HEK293 (cell line): ENCODE results near the gene CENPX.

ENCODE experiments used
- CTCF ChIA-PET: fragments of 350-600 bp; formaldehyde crosslinking; extraction: SDS; loops from one replicate; lab custom pipeline; 2021; ENCODE audit warnings: antibody characterized with exemption; lab: Yijun Ruan, JAX
- POLR2A ChIA-PET: fragments of 300-600 bp; formaldehyde crosslinking; extraction: SDS; loops from one replicate; lab custom pipeline; 2020; ENCODE audit warnings: antibody characterized with exemption, inconsistent platforms; lab: Yijun Ruan, JAX
- H3K27ac ChIP-seq: fragments of 200-500 bp; sonication (Bioruptor generic); 2 replicates; pipeline ENCODE4 v1.5.1; 2014; ENCODE audit warnings: low read depth, low read length, control low read depth, inconsistent platforms; ENCODE audit errors: extremely low read depth
- H3K36me3 ChIP-seq, 2 experiments: fragments of 200-500 bp in 1 of 2; sonication (Bioruptor generic) in 1 of 2; 1 replicate in 1 of 2; 2 replicates in 1 of 2; pipeline ENCODE4 v1.5.1; 2014 to 2017; ENCODE audit warnings: inconsistent platforms in 2 of 2, low read length in 2 of 2; ENCODE audit not compliant: control insufficient read depth in 2 of 2, insufficient read depth in 1 of 2
- H3K4me1 ChIP-seq: fragments of 200-500 bp; sonication (Bioruptor generic); 2 replicates; pipeline ENCODE4 v1.5.1; 2014; ENCODE audit warnings: mild to moderate bottlenecking, low read length, inconsistent platforms; ENCODE audit not compliant: control insufficient read depth, insufficient read depth
- H3K4me3 ChIP-seq: 2 replicates; pipeline ENCODE4 v1.5.1; 2011; ENCODE audit warnings: low read depth, mild to moderate bottlenecking, control low read depth, low read length, moderate library complexity
- H3K9me3 ChIP-seq: fragments of 200-500 bp; sonication (Bioruptor generic); 2 replicates; pipeline ENCODE4 v1.5.1; 2014; ENCODE audit warnings: low read depth, low read length, inconsistent platforms; ENCODE audit not compliant: control insufficient read depth, insufficient read depth
- GLIS1 ChIP-seq: fragments of 450-650 bp; formaldehyde crosslinking; IDR thresholded peaks from 2 replicates; pipeline ENCODE4 v1.5.1; 2016; ENCODE audit warnings: missing biosample characterization, missing genetic modification characterization
- GLIS2 ChIP-seq: fragments of 450-650 bp; formaldehyde crosslinking; IDR thresholded peaks from 2 replicates; pipeline ENCODE4 v1.5.1; 2016; ENCODE audit warnings: missing biosample characterization, missing genetic modification characterization
- HOXC10 ChIP-seq: sonication (generic); formaldehyde crosslinking; IDR thresholded peaks from 2 replicates; pipeline ENCODE4 v1.8.1; 2023; ENCODE audit warnings: mild to moderate bottlenecking, missing genetic modification reagents
- SP2 ChIP-seq: fragments of 450-650 bp; formaldehyde crosslinking; IDR thresholded peaks from 2 replicates; pipeline ENCODE4 v1.5.1; 2016; ENCODE audit warnings: missing biosample characterization, missing genetic modification characterization
- SP3 ChIP-seq: fragments of 450-650 bp; formaldehyde crosslinking; IDR thresholded peaks from 2 replicates; pipeline ENCODE4 v1.5.1; 2016; ENCODE audit warnings: missing biosample characterization, missing genetic modification characterization
- ZNF394 ChIP-seq: fragments of 450-650 bp; formaldehyde crosslinking; IDR thresholded peaks from 2 replicates; pipeline ENCODE4 v1.5.1; 2016; ENCODE audit warnings: missing biosample characterization, missing genetic modification characterization, mild to moderate bottlenecking, moderate library complexity, borderline replicate concordance
- ZNF600 ChIP-seq: fragments of 450-650 bp; formaldehyde crosslinking; IDR thresholded peaks from 2 replicates; pipeline ENCODE4 v1.5.1; 2016; ENCODE audit warnings: missing biosample characterization, missing genetic modification characterization
- ZNF76 ChIP-seq: fragments of 450-650 bp; formaldehyde crosslinking; IDR thresholded peaks from 2 replicates; pipeline ENCODE4; 2016; ENCODE audit warnings: low read depth, missing biosample characterization, missing genetic modification characterization, borderline replicate concordance
- TF ChIP-seq, protein P1 (sequence below): fragments of 450-650 bp; formaldehyde crosslinking; IDR thresholded peaks from 2 replicates; pipeline ENCODE4 v1.5.1; 2017; ENCODE audit warnings: missing biosample characterization, missing genetic modification characterization
- TF ChIP-seq, protein P2 (sequence below): fragments of 450-650 bp; formaldehyde crosslinking; IDR thresholded peaks from 2 replicates; pipeline ENCODE4 v1.5.1; 2016; ENCODE audit warnings: missing biosample characterization, missing genetic modification characterization
- TF ChIP-seq, protein P3 (sequence below): fragments of 450-650 bp; formaldehyde crosslinking; IDR thresholded peaks from 2 replicates; pipeline ENCODE4 v1.5.1; 2016; ENCODE audit warnings: missing biosample characterization, missing genetic modification characterization
- TF ChIP-seq, protein P4 (sequence below): sonication (generic); formaldehyde crosslinking; IDR thresholded peaks from 2 replicates; pipeline ENCODE4 v1.8.1; 2022; ENCODE audit warnings: mild to moderate bottlenecking, moderate library complexity, missing genetic modification reagents
- TF ChIP-seq, protein P5 (sequence below): fragments of 450-650 bp; formaldehyde crosslinking; IDR thresholded peaks from 2 replicates; pipeline ENCODE4 v1.5.1; 2016; ENCODE audit warnings: missing biosample characterization, missing genetic modification characterization, low read depth
- TF ChIP-seq, protein P6 (sequence below): fragments of 450-650 bp; formaldehyde crosslinking; IDR thresholded peaks from 2 replicates; pipeline ENCODE4 v1.5.1; 2016; ENCODE audit warnings: missing biosample characterization, missing genetic modification characterization

CENPX gene

DNA sequence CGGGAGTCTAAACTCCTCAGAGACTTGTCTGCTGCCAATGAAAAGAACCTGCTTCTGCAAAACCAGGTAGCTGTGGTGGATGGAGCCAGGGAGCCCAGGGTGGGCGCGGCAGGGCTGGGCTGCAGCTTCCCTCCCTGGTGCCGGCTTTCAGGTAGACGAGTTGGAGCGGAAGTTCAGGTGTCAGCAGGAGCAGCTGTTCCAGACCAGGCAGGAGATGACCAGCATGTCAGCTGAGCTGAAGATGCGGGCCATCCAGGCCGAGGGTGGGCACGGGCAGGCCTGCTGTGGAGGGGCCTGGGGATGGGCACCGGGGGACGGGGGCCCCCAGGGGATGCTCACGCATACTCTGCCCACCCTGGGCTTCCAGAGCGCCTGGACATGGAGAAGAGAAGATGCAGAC is 5.6 kb upstream of the CENPX start (continued):
- TF ChIP-seq, protein P1, sequence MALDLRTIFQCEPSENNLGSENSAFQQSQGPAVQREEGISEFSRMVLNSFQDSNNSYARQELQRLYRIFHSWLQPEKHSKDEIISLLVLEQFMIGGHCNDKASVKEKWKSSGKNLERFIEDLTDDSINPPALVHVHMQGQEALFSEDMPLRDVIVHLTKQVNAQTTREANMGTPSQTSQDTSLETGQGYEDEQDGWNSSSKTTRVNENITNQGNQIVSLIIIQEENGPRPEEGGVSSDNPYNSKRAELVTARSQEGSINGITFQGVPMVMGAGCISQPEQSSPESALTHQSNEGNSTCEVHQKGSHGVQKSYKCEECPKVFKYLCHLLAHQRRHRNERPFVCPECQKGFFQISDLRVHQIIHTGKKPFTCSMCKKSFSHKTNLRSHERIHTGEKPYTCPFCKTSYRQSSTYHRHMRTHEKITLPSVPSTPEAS (tag by site-specific recombination): no peak
- TF ChIP-seq, protein P2, sequence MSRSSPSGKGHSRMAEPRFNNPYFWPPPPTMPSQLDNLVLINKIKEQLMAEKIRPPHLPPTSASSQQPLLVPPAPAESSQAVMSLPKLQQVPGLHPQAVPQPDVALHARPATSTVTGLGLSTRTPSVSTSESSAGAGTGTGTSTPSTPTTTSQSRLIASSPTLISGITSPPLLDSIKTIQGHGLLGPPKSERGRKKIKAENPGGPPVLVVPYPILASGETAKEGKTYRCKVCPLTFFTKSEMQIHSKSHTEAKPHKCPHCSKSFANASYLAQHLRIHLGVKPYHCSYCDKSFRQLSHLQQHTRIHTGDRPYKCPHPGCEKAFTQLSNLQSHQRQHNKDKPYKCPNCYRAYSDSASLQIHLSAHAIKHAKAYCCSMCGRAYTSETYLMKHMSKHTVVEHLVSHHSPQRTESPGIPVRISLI (tag by site-specific recombination): no peak

DNA sequence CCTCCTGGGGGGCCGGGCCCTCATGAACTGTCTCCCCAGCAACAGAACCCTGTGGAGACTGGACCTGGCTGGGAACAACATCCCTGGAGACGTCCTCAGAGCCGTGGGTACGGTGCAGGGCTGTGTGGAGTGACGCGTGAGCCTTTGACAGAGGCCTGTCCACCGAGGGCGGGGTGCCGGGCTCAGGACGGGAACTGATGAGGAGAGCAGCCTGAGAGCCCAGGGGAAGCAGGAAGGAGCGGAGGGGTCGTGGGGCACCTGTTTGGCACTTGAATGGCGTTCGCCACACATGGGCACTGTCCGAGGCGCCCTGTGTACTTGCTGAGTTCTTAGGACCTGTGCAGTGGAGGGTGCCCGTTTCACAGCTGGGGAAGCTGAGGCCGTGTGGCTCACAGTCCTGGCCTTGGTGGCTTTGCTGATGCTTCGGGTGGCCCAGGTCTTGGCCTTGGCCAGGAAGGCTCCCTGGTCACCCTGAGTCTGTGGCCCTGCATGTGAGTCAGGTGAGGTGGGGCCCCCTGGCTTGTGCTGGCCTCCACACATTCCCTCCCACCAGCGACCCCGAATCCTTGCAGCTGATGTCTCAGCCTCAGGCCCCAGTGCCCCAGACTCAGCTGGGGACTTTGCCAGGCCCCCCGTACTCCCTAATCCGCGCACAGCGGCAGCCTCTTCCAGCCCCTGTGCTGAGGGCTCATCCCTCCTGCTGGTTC is 2.9 kb upstream of the CENPX start:
- Histone ChIP-seq H3K4me3 (no peak overlapping the region), H3K36me3 (peaks cover 0 to 54% of the 10 kb centered on the region in 2 experiments; a peak in 2 of 3 replicates), H3K4me1 (peaks cover 11% of the 10 kb centered on the region), H3K9me3 (no peaks in the 10 kb centered on the region), H3K27ac (no peak overlapping the region)
- ChIA-PET CTCF (interaction anchor here (0.6 to 2.5 kb wide), 7 partner anchors 16 to 163 kb away, joined by 3 to 10 read pairs (median 4); no protein-coding TSS in a partner anchor), POLR2A (interaction anchor here (0.6 to 2.0 kb wide), 3 partner anchors 12 to 425 kb away, joined by 3 to 8 read pairs (median 3); partner anchors contain the start of genes CYBC1 and DCXR)
- TF ChIP-seq ZNF394 (tag by site-specific recombination) (no peak), GLIS2 (tag by site-specific recombination) (0 out of 2 replicates have a peak, but pooled peaks have one; percentile 34), GLIS1 (tag by site-specific recombination) (peak; percentile 61; the same call in 1 of the 2 replicates)

DNA sequence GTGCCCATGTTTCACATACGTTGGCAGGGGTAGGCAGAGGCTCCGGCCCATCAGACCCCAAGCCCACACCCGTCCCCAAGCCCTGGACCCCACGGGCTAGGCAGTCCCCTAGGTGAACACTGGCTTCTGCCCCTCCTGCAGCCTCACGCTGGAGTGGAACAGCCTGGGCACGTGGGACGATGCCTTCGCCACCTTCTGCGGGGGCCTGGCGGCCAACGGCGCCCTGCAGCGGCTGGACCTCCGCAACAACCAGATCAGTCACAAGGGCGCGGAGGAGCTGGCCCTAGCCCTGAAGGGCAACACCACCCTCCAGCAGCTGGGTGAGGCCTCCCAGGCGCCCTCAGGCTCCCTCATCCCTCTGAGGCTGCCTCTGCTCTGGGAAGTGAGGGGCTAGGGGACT is 2.2 kb upstream of the CENPX start:
- CTCF ChIA-PET: interaction anchor here (0.6 to 1.2 kb wide), 3 partner anchors 65 to 129 kb away, joined by 3 to 6 read pairs (median 4); no protein-coding TSS in a partner anchor
- Histone ChIP-seq H3K27ac (no peak overlapping the region), H3K36me3 (peaks cover 0 to 57% of the 10 kb centered on the region in 2 experiments; a peak in 2 of 3 replicates), H3K4me3 (no peak overlapping the region), H3K4me1 (peaks cover 11% of the 10 kb centered on the region), H3K9me3 (no peaks in the 10 kb centered on the region)
- TF ChIP-seq GLIS2 (tag by site-specific recombination): 0 out of 2 replicates have a peak, but pooled peaks have one; percentile 8
- TF ChIP-seq, protein P3, sequence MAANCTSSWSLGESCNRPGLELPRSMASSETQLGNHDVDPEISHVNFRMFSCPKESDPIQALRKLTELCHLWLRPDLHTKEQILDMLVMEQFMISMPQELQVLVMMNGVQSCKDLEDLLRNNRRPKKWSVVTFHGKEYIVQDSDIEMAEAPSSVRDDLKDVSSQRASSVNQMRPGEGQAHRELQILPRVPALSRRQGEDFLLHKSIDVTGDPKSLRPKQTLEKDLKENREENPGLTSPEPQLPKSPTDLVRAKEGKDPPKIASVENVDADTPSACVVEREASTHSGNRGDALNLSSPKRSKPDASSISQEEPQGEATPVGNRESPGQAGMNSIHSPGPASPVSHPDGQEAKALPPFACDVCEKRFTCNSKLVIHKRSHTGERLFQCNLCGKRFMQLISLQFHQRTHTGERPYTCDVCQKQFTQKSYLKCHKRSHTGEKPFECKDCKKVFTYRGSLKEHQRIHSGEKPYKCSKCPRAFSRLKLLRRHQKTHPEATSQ (tag by site-specific recombination): no peak
- TF ChIP-seq, protein P4, sequence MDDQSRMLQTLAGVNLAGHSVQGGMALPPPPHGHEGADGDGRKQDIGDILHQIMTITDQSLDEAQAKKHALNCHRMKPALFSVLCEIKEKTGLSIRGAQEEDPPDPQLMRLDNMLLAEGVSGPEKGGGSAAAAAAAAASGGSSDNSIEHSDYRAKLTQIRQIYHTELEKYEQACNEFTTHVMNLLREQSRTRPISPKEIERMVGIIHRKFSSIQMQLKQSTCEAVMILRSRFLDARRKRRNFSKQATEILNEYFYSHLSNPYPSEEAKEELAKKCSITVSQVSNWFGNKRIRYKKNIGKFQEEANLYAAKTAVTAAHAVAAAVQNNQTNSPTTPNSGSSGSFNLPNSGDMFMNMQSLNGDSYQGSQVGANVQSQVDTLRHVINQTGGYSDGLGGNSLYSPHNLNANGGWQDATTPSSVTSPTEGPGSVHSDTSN: peak; percentile 11; the same call in 1 of the 2 replicates
- POLR2A ChIA-PET: interaction anchor here (1.1 kb wide), 1 partner anchor 196 kb away, joined by 3 read pairs; no protein-coding TSS in a partner anchor

DNA sequence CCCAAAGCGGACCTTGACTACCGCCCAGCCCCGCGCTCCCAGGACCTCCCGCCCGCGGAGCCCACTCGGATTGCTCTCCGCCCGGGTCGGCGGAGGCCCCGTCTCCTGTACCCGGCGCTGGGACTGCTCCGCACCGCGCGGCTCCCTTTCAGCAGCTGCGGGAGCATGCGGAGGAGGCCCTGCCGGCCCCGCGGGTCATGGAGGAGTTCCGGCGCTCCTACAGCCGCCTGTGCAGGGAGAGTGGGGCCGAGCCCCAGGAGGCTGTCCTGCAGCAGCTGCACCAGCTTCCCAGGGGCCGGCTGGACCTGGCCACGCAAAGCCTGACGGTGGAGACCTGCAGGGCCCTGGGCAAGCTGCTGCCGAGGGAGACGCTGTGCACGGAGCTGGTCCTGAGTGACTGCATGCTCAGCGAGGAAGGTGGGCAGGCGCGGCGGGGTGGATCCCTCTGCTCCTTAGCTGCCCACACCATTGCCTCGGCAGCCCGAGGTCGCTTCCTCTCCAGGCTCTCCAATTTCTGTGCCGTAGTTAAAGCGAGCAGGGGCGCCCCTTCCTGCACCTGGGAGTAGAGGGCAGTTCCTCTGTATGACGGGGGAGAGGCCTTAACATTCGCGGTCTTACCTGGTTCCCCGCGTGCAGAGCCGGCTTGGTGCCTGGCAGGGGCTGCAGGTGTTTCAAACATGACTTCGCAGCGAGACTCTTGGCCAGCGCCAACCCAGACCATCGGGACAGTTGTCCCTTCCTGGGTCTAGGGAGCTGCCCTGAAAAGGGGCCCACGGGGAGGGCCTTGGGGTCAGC is 966 bp upstream of the CENPX start:
- CTCF ChIA-PET: interaction anchor here (0.6 to 7.6 kb wide), 6 partner anchors 14 to 1053 kb away, joined by 3 to 105 read pairs (median 4); partner anchors contain the start of genes DCXR and NOTUM
- H3K27ac ChIP-seq: peak overlapping the region; percentile 94
- POLR2A ChIA-PET: interaction anchor here (0.7 to 5.1 kb wide), 22 partner anchors 7 to 321 kb away, joined by 3 to 61 read pairs (median 6); partner anchors contain the start of genes DCXR, FASN, MRPL12 and NPB
- peaks cover 0 to 54% of the 10 kb centered on the region in 2 experiments; a peak in 2 of 3 replicates for H3K36me3 ChIP-seq
- H3K4me3 ChIP-seq: peak overlapping the region; percentile 78
- no peaks in the 10 kb centered on the region for H3K9me3 ChIP-seq
- H3K4me1 ChIP-seq: peaks cover 11% of the 10 kb centered on the region
- TF ChIP-seq SP2 (tag by site-specific recombination) (no peak), ZNF76 (tag by site-specific recombination) (0 out of 2 replicates have a peak, but pooled peaks have one; percentile 68), HOXC10 (CRISPR knock-in tag) (peak; percentile 92; the same call in 1 of the 2 replicates), ZNF600 (tag by site-specific recombination) (peak; percentile 89), SP3 (tag by site-specific recombination) (no peak)
- TF ChIP-seq, protein P5, sequence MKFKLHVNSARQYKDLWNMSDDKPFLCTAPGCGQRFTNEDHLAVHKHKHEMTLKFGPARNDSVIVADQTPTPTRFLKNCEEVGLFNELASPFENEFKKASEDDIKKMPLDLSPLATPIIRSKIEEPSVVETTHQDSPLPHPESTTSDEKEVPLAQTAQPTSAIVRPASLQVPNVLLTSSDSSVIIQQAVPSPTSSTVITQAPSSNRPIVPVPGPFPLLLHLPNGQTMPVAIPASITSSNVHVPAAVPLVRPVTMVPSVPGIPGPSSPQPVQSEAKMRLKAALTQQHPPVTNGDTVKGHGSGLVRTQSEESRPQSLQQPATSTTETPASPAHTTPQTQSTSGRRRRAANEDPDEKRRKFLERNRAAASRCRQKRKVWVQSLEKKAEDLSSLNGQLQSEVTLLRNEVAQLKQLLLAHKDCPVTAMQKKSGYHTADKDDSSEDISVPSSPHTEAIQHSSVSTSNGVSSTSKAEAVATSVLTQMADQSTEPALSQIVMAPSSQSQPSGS: no peak
- TF ChIP-seq, protein P6, sequence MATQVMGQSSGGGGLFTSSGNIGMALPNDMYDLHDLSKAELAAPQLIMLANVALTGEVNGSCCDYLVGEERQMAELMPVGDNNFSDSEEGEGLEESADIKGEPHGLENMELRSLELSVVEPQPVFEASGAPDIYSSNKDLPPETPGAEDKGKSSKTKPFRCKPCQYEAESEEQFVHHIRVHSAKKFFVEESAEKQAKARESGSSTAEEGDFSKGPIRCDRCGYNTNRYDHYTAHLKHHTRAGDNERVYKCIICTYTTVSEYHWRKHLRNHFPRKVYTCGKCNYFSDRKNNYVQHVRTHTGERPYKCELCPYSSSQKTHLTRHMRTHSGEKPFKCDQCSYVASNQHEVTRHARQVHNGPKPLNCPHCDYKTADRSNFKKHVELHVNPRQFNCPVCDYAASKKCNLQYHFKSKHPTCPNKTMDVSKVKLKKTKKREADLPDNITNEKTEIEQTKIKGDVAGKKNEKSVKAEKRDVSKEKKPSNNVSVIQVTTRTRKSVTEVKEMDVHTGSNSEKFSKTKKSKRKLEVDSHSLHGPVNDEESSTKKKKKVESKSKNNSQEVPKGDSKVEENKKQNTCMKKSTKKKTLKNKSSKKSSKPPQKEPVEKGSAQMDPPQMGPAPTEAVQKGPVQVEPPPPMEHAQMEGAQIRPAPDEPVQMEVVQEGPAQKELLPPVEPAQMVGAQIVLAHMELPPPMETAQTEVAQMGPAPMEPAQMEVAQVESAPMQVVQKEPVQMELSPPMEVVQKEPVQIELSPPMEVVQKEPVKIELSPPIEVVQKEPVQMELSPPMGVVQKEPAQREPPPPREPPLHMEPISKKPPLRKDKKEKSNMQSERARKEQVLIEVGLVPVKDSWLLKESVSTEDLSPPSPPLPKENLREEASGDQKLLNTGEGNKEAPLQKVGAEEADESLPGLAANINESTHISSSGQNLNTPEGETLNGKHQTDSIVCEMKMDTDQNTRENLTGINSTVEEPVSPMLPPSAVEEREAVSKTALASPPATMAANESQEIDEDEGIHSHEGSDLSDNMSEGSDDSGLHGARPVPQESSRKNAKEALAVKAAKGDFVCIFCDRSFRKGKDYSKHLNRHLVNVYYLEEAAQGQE: 0 out of 2 replicates have a peak, but pooled peaks have one; percentile 16
